ENCODE measurements around the gene TSPAN31.

DNA sequence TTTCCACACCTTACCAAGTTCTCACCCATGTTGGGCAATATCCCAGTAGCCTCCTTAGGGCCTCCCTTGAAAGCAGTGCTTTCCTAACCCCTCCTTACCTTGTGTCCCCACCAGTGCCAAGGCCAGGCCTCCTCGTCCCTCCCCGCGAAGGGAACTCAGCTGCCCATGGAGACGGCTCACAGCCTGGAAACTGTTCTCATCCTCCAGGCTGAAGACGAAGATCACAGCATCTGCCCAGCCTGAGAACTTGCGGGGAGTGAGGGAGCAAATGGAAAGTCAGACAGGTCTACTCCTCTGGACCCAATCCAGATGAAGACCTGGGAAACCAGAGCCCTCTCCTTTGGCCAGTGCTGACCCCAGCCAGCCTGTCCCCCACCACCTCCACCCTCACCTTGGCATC, 10.9 kb upstream of the TSPAN31 start:
- TF ChIP-seq EP300 (IDR thresholded peaks at IDR 0.05) (no peak), POLR2A (IDR thresholded peaks at IDR 0.05) (no peak), POLR2AphosphoS5 (IDR thresholded peaks at IDR 0.05) (no peak)
- TF ChIP-seq, protein P1, sequence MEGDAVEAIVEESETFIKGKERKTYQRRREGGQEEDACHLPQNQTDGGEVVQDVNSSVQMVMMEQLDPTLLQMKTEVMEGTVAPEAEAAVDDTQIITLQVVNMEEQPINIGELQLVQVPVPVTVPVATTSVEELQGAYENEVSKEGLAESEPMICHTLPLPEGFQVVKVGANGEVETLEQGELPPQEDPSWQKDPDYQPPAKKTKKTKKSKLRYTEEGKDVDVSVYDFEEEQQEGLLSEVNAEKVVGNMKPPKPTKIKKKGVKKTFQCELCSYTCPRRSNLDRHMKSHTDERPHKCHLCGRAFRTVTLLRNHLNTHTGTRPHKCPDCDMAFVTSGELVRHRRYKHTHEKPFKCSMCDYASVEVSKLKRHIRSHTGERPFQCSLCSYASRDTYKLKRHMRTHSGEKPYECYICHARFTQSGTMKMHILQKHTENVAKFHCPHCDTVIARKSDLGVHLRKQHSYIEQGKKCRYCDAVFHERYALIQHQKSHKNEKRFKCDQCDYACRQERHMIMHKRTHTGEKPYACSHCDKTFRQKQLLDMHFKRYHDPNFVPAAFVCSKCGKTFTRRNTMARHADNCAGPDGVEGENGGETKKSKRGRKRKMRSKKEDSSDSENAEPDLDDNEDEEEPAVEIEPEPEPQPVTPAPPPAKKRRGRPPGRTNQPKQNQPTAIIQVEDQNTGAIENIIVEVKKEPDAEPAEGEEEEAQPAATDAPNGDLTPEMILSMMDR (IDR thresholded peaks at IDR 0.05): no peak

Measured in suprapubic skin (tissue), 4 donors.